ENCODE data around the gene PTPN18.

Gene PTPN18

GRCh38 chr2:130341562-130342019, 14.3 kb upstream of the PTPN18 start:
- peak; percentile 53 for DNase-seq

- peak; percentile 90 for DNase-seq
Observed at GRCh38 chr2:130342020-130342532, 13.8 kb upstream of the PTPN18 start.

GRCh38 chr2:130342533-130343275, 13.2 kb upstream of the PTPN18 start, which contains the start of gene IMP4:
Gene IMP4, plus strand, starts transcription at chr2:130342897. Its CDS starts 36 bp downstream, at chr2:130342933.
- peak; percentile 96 for DNase-seq

- no peak for DNase-seq
Observed at GRCh38 chr2:130344578-130344977, 11.3 kb upstream of the PTPN18 start.

GRCh38 chr2:130345091-130345490, 10.8 kb upstream of the PTPN18 start:
- no peak for DNase-seq

GRCh38 chr2:130345611-130346010, 10.2 kb upstream of the PTPN18 start:
- no peak for DNase-seq

GRCh38 chr2:130346041-130346740, 9.7 kb upstream of the PTPN18 start:
- no peak for DNase-seq

GRCh38 chr2:130346741-130347066, 9.2 kb upstream of the PTPN18 start:
- DNase-seq = no peak

- no peak for DNase-seq
Observed at GRCh38 chr2:130347220-130347925, 8.5 kb upstream of the PTPN18 start.

GRCh38 chr2:130349174-130349573, 6.7 kb upstream of the PTPN18 start:
- DNase-seq = no peak

GRCh38 chr2:130351711-130352110, 4.1 kb upstream of the PTPN18 start:
- DNase-seq = no peak

GRCh38 chr2:130352237-130352636, 3.6 kb upstream of the PTPN18 start:
- DNase-seq = no peak

- no peak for DNase-seq
Observed at GRCh38 chr2:130353291-130354138, 2.3 kb upstream of the PTPN18 start.

- DNase-seq = no peak
Observed at GRCh38 chr2:130354139-130354428, 1.8 kb upstream of the PTPN18 start.

- DNase-seq = no peak
Observed at GRCh38 chr2:130355172-130355577, 681 bp upstream of the PTPN18 start.

- DNase-seq = no peak
Observed at GRCh38 chr2:130357864-130358263, 2.0 kb downstream of the PTPN18 start.

- DNase-seq = no peak
Observed at GRCh38 chr2:130358420-130359350, 2.8 kb downstream of the PTPN18 start.

- no peak for DNase-seq
Observed at GRCh38 chr2:130359466-130359865, 3.6 kb downstream of the PTPN18 start.

GRCh38 chr2:130363479-130363878, 7.6 kb downstream of the PTPN18 start:
- DNase-seq = no peak

GRCh38 chr2:130365075-130365474, 9.2 kb downstream of the PTPN18 start:
- no peak for DNase-seq

- no peak for DNase-seq
Observed at GRCh38 chr2:130365963-130366362, 10.1 kb downstream of the PTPN18 start.

GRCh38 chr2:130366720-130367119, 10.9 kb downstream of the PTPN18 start:
- no peak for DNase-seq

Measured in stimulated activated CD4-positive, alpha-beta T cell treated with anti-CD3 and anti-CD28 coated beads, Interleukin-15, amount 100 ng/mL, for 24 hours (primary cell).